ENCODE results near the gene FOLR3.
"Not testable (repeated sequence)": the region's sequence is repeated elsewhere in the genome, so short reads cannot be mapped to it uniquely, and the experiment has no call there.

FOLR3 gene

GRCh38 chr11:72120930-72121329 lies 14.6 kb upstream of the FOLR3 start:
- DNase-seq = no peak
- in situ Hi-C loops (cut with HindIII; ENCODE audit: low pct_ligation_motif_present, low pct_unique_long_range_greater_than_20kb, low sequenced_read_pairs) = no loop called here

GRCh38 chr11:72122607-72123006 lies 12.9 kb upstream of the FOLR3 start:
- in situ Hi-C loops (cut with HindIII; ENCODE audit: low pct_ligation_motif_present, low pct_unique_long_range_greater_than_20kb, low sequenced_read_pairs) = no loop called here
- no peak for DNase-seq

- in situ Hi-C loops (cut with HindIII; ENCODE audit: low pct_ligation_motif_present, low pct_unique_long_range_greater_than_20kb, low sequenced_read_pairs) = no loop called here
- no peak for DNase-seq
Observed at GRCh38 chr11:72123117-72123653, 12.3 kb upstream of the FOLR3 start.

GRCh38 chr11:72124046-72124445 lies 11.5 kb upstream of the FOLR3 start:
- in situ Hi-C loops (cut with HindIII; ENCODE audit: low pct_ligation_motif_present, low pct_unique_long_range_greater_than_20kb, low sequenced_read_pairs) = no loop called here
- no peak for DNase-seq

GRCh38 chr11:72125956-72126355 lies 9.6 kb upstream of the FOLR3 start:
- DNase-seq = no peak
- in situ Hi-C loops (cut with HindIII; ENCODE audit: low pct_ligation_motif_present, low pct_unique_long_range_greater_than_20kb, low sequenced_read_pairs) = no loop called here

- in situ Hi-C loops (cut with HindIII; ENCODE audit: low pct_ligation_motif_present, low pct_unique_long_range_greater_than_20kb, low sequenced_read_pairs) = no loop called here
- no peak for DNase-seq
Observed at GRCh38 chr11:72127923-72128322, 7.6 kb upstream of the FOLR3 start.

GRCh38 chr11:72129381-72129780 lies 6.1 kb upstream of the FOLR3 start:
- DNase-seq = no peak
- in situ Hi-C loops (cut with HindIII; ENCODE audit: low pct_ligation_motif_present, low pct_unique_long_range_greater_than_20kb, low sequenced_read_pairs) = no loop called here

GRCh38 chr11:72132646-72133045 lies 2.9 kb upstream of the FOLR3 start:
- in situ Hi-C loops (cut with HindIII; ENCODE audit: low pct_ligation_motif_present, low pct_unique_long_range_greater_than_20kb, low sequenced_read_pairs) = no loop called here

GRCh38 chr11:72135891-72136683 lies 562 bp downstream of the FOLR3 start:
- no peak for DNase-seq
- in situ Hi-C loops (cut with HindIII; ENCODE audit: low pct_ligation_motif_present, low pct_unique_long_range_greater_than_20kb, low sequenced_read_pairs) = no loop called here

More at GRCh38 chr11:72132646-72133045, 2.9 kb upstream of the FOLR3 start:
- DNase-seq = no peak

- no peak for DNase-seq
- in situ Hi-C loops (cut with HindIII; ENCODE audit: low pct_ligation_motif_present, low pct_unique_long_range_greater_than_20kb, low sequenced_read_pairs) = no loop called here
Observed at GRCh38 chr11:72136684-72137262, 1.2 kb downstream of the FOLR3 start.

GRCh38 chr11:72138821-72139390 lies 3.4 kb downstream of the FOLR3 start:
- in situ Hi-C loops (cut with HindIII; ENCODE audit: low pct_ligation_motif_present, low pct_unique_long_range_greater_than_20kb, low sequenced_read_pairs) = no loop called here
- DNase-seq = no peak

- in situ Hi-C loops (cut with HindIII; ENCODE audit: low pct_ligation_motif_present, low pct_unique_long_range_greater_than_20kb, low sequenced_read_pairs) = no loop called here
- DNase-seq = no peak
Observed at GRCh38 chr11:72139500-72139899, 4.0 kb downstream of the FOLR3 start.

GRCh38 chr11:72140661-72141060 lies 5.1 kb downstream of the FOLR3 start:
- in situ Hi-C loops (cut with HindIII; ENCODE audit: low pct_ligation_motif_present, low pct_unique_long_range_greater_than_20kb, low sequenced_read_pairs) = no loop called here

GRCh38 chr11:72141066-72141465 lies 5.5 kb downstream of the FOLR3 start:
- in situ Hi-C loops (cut with HindIII; ENCODE audit: low pct_ligation_motif_present, low pct_unique_long_range_greater_than_20kb, low sequenced_read_pairs) = no loop called here

More at GRCh38 chr11:72140661-72141060, 5.1 kb downstream of the FOLR3 start:
- peak; percentile 70 for DNase-seq

GRCh38 chr11:72142086-72142485 lies 6.6 kb downstream of the FOLR3 start:
- DNase-seq = peak; percentile 22
- in situ Hi-C loops (cut with HindIII; ENCODE audit: low pct_ligation_motif_present, low pct_unique_long_range_greater_than_20kb, low sequenced_read_pairs) = not testable (repeated sequence)

More at GRCh38 chr11:72141066-72141465, 5.5 kb downstream of the FOLR3 start:
- DNase-seq = peak; percentile 92

GRCh38 chr11:72142543-72142942 lies 7.0 kb downstream of the FOLR3 start:
- peak; percentile 48 for DNase-seq
- in situ Hi-C loops (cut with HindIII; ENCODE audit: low pct_ligation_motif_present, low pct_unique_long_range_greater_than_20kb, low sequenced_read_pairs) = not testable (repeated sequence)

- in situ Hi-C loops (cut with HindIII; ENCODE audit: low pct_ligation_motif_present, low pct_unique_long_range_greater_than_20kb, low sequenced_read_pairs) = no loop called here
- peak; percentile 95 for DNase-seq
Observed at GRCh38 chr11:72144807-72145565, 9.5 kb downstream of the FOLR3 start.

- DNase-seq = no peak
- in situ Hi-C loops (cut with HindIII; ENCODE audit: low pct_ligation_motif_present, low pct_unique_long_range_greater_than_20kb, low sequenced_read_pairs) = no loop called here
Observed at GRCh38 chr11:72146625-72147024, 11.1 kb downstream of the FOLR3 start.

GRCh38 chr11:72150882-72151281 lies 15.4 kb downstream of the FOLR3 start:
- DNase-seq = no peak
- in situ Hi-C loops (cut with HindIII; ENCODE audit: low pct_ligation_motif_present, low pct_unique_long_range_greater_than_20kb, low sequenced_read_pairs) = no loop called here

All from ACHN (cell line).